Brain microvascular endothelial cell (primary cell): ENCODE results near the gene LCN10.

Experiments used
- DNase-seq: peaks from one replicate; pipeline ENCODE4 v3.0.0-alpha.2; 2020
- H3K27ac ChIP-seq: fragments of 250-450 bp; sonication (Bioruptor Pico); 2 replicates; pipeline ENCODE4 v1.5.1; 2020; ENCODE audit warnings: mild to moderate bottlenecking, moderate library complexity
- H3K27me3 ChIP-seq: fragments of 250-450 bp; sonication (Bioruptor Pico); replicated peaks from 2 replicates; pipeline ENCODE4 v1.5.1; 2020; ENCODE audit warnings: mild to moderate bottlenecking
- H3K36me3 ChIP-seq: fragments of 250-450 bp; sonication (Bioruptor Pico); replicated peaks from 2 replicates; pipeline ENCODE4 v1.5.1; 2020; ENCODE audit warnings: mild to moderate bottlenecking
- H3K4me3 ChIP-seq: 2 replicates; pipeline ENCODE4 v1.5.1; 2011; ENCODE audit warnings: low read depth, mild to moderate bottlenecking, control low read depth, low read length, moderate library complexity
- in situ Hi-C: cut with HindIII; loops from 2 replicates; pipeline ENCODE4 v1.10.0; 2017; ENCODE audit warnings: low sequenced_read_pairs, low pct_ligation_motif_present
- TF ChIP-seq, protein P1 (sequence below): IDR thresholded peaks from 2 replicates; pipeline ENCODE4 v1.5.1; 2011; ENCODE audit warnings: low read depth, mild to moderate bottlenecking, moderate library complexity, low read length, control low read depth, inconsistent platforms; ENCODE audit errors: missing control alignments

Gene LCN10

DNA sequence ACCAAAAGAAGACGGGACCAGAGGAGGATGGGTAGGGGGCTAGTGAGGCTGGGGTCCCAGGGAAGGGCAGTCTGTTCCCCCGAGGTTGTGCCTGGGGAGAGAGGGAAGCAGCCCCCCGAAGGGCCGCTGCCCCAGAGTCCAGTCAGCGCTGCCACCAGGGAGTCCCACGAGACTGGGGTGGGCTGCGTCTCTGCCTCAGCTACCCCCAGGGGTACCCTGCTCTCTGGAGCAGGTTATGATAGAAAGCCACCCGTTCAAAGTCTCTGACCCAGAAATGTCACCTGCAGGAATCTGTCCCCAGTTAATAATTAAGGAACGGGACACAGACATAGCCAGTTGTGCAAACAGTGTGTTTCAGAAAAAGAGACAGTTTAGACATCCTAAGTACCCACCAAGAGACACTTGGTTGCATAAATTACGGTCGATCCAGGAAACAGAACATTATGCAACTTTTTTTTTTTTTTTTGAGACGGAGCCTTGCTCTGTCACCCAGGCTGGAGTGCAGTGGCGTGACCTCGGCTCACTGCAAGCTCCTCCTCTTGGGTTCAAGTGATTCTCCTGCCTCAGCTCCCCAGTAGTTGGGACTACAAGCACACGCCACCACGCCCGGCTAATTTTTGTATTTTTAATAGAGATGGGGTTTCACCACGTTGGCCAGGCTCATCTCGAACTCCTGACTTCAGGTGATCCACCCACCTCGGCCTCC is 44.8 kb downstream of the LCN10 start:
- DNase-seq = no peak
- TF ChIP-seq, protein P1, sequence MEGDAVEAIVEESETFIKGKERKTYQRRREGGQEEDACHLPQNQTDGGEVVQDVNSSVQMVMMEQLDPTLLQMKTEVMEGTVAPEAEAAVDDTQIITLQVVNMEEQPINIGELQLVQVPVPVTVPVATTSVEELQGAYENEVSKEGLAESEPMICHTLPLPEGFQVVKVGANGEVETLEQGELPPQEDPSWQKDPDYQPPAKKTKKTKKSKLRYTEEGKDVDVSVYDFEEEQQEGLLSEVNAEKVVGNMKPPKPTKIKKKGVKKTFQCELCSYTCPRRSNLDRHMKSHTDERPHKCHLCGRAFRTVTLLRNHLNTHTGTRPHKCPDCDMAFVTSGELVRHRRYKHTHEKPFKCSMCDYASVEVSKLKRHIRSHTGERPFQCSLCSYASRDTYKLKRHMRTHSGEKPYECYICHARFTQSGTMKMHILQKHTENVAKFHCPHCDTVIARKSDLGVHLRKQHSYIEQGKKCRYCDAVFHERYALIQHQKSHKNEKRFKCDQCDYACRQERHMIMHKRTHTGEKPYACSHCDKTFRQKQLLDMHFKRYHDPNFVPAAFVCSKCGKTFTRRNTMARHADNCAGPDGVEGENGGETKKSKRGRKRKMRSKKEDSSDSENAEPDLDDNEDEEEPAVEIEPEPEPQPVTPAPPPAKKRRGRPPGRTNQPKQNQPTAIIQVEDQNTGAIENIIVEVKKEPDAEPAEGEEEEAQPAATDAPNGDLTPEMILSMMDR = no peak
- in situ Hi-C loops = no loop called here
- Histone ChIP-seq H3K27ac (no peak overlapping the region), H3K4me3 (no peak overlapping the region), H3K36me3 (no peaks in the 10 kb centered on the region), H3K27me3 (peaks cover 12% of the 10 kb centered on the region)

DNA sequence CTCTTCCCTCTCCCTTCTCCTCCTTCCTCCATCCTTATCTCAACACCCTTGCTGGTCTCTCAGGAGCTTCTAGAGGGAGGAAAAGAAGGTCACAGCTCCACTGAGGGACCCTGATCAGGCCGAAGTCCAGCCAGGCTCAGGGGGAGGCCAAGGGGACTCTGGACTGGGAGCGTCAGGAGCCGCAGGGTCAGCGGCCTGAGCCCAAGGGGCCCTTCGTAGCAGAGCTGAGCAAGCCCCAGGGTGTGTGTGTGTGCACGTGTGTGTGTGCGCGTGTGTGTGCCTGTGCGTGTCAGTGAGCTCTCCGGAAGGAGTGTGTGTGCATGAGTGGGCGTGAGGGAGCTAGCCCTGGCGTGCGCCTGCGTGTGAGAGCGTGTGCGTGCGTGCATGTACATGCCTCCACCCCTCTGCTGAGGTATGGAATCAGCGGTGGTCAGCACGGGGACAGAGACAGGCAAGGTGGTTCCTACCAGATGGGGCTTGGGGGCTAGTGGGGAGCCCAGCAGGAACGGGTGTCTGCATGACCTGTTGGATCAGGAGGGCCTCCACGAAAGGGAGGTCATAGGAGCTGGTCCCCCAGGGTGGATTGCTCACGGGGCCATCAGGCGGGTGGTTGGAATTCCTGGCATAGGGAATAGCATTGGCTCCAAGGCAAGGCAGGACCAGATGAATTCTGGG is 45.5 kb downstream of the LCN10 start:
- H3K27me3 ChIP-seq = peaks cover 12% of the 10 kb centered on the region
- H3K27ac ChIP-seq = no peak overlapping the region
- in situ Hi-C loops = no loop called here
- H3K36me3 ChIP-seq = no peaks in the 10 kb centered on the region
- H3K4me3 ChIP-seq = no peak overlapping the region
- DNase-seq = no peak
- TF ChIP-seq, protein P1 = no peak

DNA sequence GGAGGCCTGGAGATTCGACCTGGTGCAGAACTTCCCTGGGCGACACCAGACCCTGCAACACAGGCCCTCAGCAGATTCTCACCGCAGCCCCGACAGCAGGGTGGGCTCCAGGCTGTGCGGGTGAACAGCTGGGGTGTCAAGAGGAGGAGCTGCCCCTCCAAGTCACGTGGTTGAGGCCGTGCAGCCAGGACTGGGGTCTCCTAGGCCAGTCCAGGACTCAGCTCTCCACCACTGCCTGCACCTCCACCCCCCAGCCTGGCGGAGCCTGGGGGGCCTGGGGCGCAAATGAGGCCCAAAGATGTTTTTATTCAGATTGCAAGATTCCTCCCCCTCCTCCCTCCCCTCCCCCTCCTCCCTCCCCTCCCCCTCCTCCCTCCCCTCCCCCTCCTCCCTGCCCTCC is 46.2 kb downstream of the LCN10 start:
- Histone ChIP-seq H3K4me3 (no peak overlapping the region), H3K27me3 (peaks cover 7% of the 10 kb centered on the region), H3K27ac (no peak overlapping the region), H3K36me3 (no peaks in the 10 kb centered on the region)
- no peak for DNase-seq
- TF ChIP-seq, protein P1 = no peak
- in situ Hi-C loops = no loop called here

DNA sequence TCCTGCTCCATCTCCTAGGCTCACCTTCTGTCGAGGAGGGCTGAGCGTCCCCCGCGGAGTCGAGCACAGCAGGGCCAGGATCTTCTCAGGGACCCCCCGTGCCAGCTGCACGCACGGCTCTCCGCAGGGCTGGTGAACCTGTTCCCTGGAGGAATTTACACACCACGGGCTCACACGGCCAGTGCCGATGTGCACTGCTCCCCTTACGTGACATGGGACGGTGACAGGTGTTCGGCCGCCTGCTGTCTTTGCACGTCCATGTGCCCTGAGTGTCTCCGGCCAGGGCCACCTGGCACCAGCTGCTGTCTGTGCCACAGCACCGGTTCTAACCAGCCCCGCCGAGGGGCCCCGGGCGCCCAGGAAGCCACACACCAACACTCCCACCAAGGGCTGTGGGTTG is 46.8 kb downstream of the LCN10 start:
- TF ChIP-seq, protein P1 = no peak
- no peak overlapping the region for H3K4me3 ChIP-seq
- H3K27me3 ChIP-seq = peaks cover 2% of the 10 kb centered on the region
- no peak overlapping the region for H3K27ac ChIP-seq
- no peaks in the 10 kb centered on the region for H3K36me3 ChIP-seq
- in situ Hi-C loops = no loop called here
- no peak for DNase-seq

DNA sequence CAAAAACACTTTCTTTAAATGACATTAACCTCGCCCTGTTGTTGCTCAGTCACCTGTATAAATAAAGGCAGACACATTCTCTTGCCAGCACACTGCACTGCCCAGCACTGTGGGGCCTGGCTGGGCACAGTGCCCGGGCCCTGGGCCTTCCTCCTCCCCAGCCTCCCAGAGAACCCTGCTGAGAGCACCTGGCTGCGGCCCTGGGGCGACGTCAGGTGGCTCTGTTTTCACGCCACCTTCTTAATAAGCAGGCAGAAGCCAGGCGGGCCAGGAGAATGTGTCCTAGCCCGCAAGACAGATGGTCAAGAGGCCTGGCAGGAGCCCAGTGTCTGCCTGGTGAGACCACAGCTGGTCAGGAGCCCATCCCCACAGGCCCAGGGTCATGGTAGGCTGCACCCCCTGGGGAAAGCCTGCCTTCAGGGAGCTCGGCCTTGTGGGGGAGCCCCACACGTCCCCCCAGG is 47.3 kb downstream of the LCN10 start:
- no peaks in the 10 kb centered on the region for H3K36me3 ChIP-seq
- TF ChIP-seq, protein P1 = no peak
- in situ Hi-C loops = no loop called here
- DNase-seq = no peak
- H3K27ac ChIP-seq = no peak overlapping the region
- peaks cover 2% of the 10 kb centered on the region for H3K27me3 ChIP-seq
- H3K4me3 ChIP-seq = no peak overlapping the region

DNA sequence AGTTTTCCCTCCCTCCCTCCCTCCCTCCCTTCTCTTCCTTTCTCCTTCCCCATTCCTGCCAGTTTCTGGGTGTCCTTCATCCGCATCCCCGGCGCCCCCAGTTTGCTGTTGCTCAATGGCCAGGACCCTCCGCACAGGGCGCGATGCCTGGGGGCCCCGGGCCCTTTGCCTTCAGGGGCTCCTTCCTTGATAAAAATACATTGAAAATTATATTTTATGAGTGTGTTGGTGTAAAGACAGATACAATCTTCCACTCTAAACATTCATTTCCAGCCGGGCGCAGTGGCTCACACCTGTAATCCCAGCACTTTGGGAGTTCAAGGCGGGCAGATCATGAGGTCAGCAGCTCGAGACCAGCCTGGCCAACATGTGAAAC is 47.9 kb downstream of the LCN10 start:
- DNase-seq = no peak
- no peaks in the 10 kb centered on the region for H3K36me3 ChIP-seq
- H3K4me3 ChIP-seq = no peak overlapping the region
- no peak overlapping the region for H3K27ac ChIP-seq
- in situ Hi-C loops = no loop called here
- H3K27me3 ChIP-seq = peaks cover 2% of the 10 kb centered on the region
- TF ChIP-seq, protein P1 = no peak
